Chondrocyte (in vitro differentiated cells): ENCODE results near the gene TYSND1. TPM values are rescaled to one million over a fixed set of nuclear protein-coding genes. Genes with fewer than 3 reads are reported as not detected.
A peak's percentile ranks its signal among the peaks of the same experiment; 100 is the strongest.

ENCODE experiments used
- DNase-seq: peaks from one replicate; pipeline ENCODE4 v3.0.0; 2021; ENCODE audit warnings: mixed read lengths, low spot score
- H3K27ac Mint-ChIP-seq: one replicate; pipeline ENCODE4 v1.8.0; 2021; ENCODE audit warnings: mild to moderate bottlenecking, moderate library complexity, mixed read lengths; ENCODE audit not compliant: unreplicated experiment
- H3K27me3 Mint-ChIP-seq: 2 replicates; pipeline ENCODE4 v1.8.0; 2021; ENCODE audit warnings: low read depth, mixed read lengths
- H3K36me3 Mint-ChIP-seq: 2 replicates; pipeline ENCODE4 v1.8.0; 2021; ENCODE audit warnings: low read depth, mixed read lengths
- H3K4me1 Mint-ChIP-seq: 2 replicates; pipeline ENCODE4 v1.8.0; 2021; ENCODE audit warnings: low read depth, mild to moderate bottlenecking, mixed read lengths
- H3K4me3 Mint-ChIP-seq: one replicate; pipeline ENCODE4 v1.8.0; 2021; ENCODE audit warnings: mild to moderate bottlenecking, moderate library complexity, mixed read lengths; ENCODE audit not compliant: unreplicated experiment
- H3K9me3 Mint-ChIP-seq: 2 replicates; pipeline ENCODE4 v1.8.0; 2021; ENCODE audit warnings: low read depth, mixed read lengths
- total RNA-seq: library from RNA; stranded (reverse); gene quantifications from 3 replicates; pipeline ENCODE4 v1.2.1, GENCODE V29; 2021
- TF ChIP-seq, protein P1 (sequence below): fragments of 200-600 bp; sonication (generic); IDR thresholded peaks from 2 replicates; pipeline ENCODE4 v1.5.0; 2021; ENCODE audit warnings: antibody characterized with exemption, mild to moderate bottlenecking, moderate library complexity

TYSND1 gene
- total RNA-seq, 1 donor from 2014 or later, result 9.4 TPM

GRCh38 chr10:70137927-70138883, 8.3 kb downstream of the TYSND1 start:
- H3K36me3 Mint-ChIP-seq, result peaks cover 9% of the 10 kb centered on the region
- DNase-seq, result no peak
- H3K4me1 Mint-ChIP-seq, result peaks cover 2% of the 10 kb centered on the region
- H3K27me3 Mint-ChIP-seq, result no peaks in the 10 kb centered on the region
- H3K4me3 Mint-ChIP-seq, result no peak overlapping the region
- no peaks in the 10 kb centered on the region for H3K9me3 Mint-ChIP-seq
- no peak overlapping the region for H3K27ac Mint-ChIP-seq
- TF ChIP-seq, protein P1, sequence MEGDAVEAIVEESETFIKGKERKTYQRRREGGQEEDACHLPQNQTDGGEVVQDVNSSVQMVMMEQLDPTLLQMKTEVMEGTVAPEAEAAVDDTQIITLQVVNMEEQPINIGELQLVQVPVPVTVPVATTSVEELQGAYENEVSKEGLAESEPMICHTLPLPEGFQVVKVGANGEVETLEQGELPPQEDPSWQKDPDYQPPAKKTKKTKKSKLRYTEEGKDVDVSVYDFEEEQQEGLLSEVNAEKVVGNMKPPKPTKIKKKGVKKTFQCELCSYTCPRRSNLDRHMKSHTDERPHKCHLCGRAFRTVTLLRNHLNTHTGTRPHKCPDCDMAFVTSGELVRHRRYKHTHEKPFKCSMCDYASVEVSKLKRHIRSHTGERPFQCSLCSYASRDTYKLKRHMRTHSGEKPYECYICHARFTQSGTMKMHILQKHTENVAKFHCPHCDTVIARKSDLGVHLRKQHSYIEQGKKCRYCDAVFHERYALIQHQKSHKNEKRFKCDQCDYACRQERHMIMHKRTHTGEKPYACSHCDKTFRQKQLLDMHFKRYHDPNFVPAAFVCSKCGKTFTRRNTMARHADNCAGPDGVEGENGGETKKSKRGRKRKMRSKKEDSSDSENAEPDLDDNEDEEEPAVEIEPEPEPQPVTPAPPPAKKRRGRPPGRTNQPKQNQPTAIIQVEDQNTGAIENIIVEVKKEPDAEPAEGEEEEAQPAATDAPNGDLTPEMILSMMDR, result no peak

DNA sequence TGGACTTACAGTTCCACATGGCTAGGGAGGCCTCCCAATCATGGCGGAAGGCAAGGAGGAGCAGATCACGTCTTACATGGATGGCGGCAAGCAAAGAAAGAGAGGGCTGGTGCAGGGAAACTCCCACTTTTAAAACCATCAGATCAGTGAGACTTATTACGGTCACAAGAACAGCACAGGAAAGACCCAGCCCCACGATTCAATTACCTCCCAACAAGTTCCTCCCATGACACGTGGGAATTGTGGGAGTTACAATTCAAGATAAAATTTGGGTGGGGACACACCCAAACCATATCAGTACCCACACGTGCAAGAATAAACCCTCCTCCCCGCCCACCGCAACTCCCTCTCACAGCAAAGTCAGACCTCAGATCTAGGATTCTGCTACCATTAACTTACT, 9.4 kb downstream of the TYSND1 start:
- DNase-seq, result no peak
- no peak overlapping the region for H3K27ac Mint-ChIP-seq

DNA sequence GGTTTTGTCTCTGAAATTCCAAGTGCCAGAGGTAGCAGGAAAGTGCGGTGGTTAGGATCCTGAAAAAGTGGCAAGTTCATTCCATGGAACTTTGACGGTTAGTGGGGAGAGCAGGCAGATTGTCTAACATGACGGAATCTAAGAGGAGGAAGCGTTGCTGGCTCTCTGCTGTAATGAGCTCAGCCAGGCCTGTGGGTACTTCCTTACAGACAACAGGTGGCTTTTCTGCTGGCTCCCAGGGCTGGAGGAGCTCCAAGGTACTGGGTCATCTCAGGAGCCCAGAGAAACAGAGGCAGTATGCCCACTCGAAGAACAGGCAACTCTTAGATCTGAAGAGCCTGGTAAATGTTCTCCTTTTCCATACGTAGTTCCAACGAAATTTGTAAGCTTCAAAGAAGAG, 10.8 kb downstream of the TYSND1 start:
- H3K27ac Mint-ChIP-seq, result no peak overlapping the region
- TF ChIP-seq, protein P1, result no peak
- DNase-seq, result no peak
- H3K4me3 Mint-ChIP-seq, result no peak overlapping the region
- H3K9me3 Mint-ChIP-seq, result no peaks in the 10 kb centered on the region
- H3K36me3 Mint-ChIP-seq, result peaks cover 9% of the 10 kb centered on the region
- peaks cover 24% of the 10 kb centered on the region for H3K4me1 Mint-ChIP-seq
- no peaks in the 10 kb centered on the region for H3K27me3 Mint-ChIP-seq

More for the DNA sequence above, 9.4 kb downstream of the TYSND1 start:
- Mint-ChIP-seq H3K36me3 (peaks cover 9% of the 10 kb centered on the region), H3K4me3 (no peak overlapping the region), H3K27me3 (no peaks in the 10 kb centered on the region), H3K4me1 (peaks cover 10% of the 10 kb centered on the region), H3K9me3 (no peaks in the 10 kb centered on the region)
- TF ChIP-seq, protein P1, result no peak

DNA sequence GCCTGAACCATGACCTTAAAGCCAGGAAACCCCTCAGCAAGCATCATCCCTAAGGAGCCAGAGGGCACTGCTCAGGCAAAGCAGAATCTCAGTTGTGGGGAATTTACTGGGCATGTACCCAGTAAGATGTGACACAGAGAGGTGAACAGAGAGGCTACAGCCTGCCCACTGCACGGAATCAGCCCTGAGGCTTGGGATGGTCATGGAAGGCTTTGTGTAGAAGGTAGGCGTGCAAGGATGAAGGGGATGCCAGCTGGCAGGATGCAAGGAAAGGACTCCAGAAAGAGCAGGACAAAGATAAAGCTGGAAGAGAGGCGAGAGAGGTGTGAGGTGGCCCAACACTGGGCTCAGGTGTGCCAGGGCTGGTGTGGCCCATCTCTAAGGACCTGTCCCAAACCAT, 11.5 kb downstream of the TYSND1 start:
- H3K9me3 Mint-ChIP-seq, result no peaks in the 10 kb centered on the region
- H3K27ac Mint-ChIP-seq, result no peak overlapping the region
- H3K4me3 Mint-ChIP-seq, result no peak overlapping the region
- H3K4me1 Mint-ChIP-seq, result peaks cover 30% of the 10 kb centered on the region
- TF ChIP-seq, protein P1, result no peak
- DNase-seq, result no peak
- H3K27me3 Mint-ChIP-seq, result no peaks in the 10 kb centered on the region
- H3K36me3 Mint-ChIP-seq, result peaks cover 9% of the 10 kb centered on the region

DNA sequence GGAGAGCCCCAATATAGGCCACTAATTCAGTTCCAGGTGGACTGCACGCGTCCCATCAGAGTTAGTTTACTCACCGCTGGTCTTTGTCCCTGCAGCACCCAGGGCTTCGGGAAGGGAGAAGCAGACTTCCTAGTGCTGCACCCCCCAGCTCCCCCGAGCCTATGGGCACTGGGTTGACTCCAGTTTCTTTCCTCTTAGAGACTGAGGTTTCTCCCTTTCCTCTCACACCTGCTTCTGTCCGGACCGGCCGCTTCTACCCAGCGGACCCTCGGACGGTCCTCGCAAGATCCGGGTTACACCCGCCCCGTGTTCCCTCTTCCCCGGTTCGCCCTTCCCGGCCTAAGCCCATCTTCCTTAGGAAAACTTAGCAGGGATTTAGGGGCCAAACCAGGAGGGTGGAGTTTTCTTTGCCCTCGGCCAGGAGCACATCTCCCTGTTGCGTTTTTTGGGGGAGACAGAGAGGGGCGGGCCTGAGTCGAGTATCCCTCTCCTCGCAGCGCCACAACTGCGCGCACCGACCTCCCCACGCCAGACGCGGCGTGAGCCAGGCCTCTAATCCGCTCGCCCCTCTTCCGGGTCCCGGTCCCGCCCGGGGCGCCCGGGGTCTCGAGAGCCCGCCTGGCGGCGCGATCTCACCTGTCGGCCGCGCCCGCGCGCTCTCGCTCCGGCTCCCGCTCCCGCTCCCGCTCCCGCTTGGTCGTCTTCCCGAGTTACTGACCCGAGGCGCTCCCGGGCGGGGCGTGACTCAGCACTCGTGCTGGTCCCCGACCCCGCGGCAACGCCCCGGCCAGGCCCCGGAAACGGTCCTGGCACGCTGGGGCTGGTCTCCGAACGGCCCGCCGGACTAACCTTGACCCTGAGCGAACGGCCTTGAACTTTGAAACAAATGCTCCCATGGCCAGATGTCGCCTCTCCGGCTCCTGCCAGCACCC, 14.1 kb downstream of the TYSND1 start, which contains the start of gene AIFM2:
Gene AIFM2, minus strand, starts transcription at position 728 of the 932 bp plus-strand sequence. CDS start 8,741 bp downstream, outside the sequence.
- Mint-ChIP-seq H3K36me3 (peaks cover 5% of the 10 kb centered on the region), H3K27ac (peak within 1 kb of the TSS; percentile 97), H3K4me3 (peak within 1 kb of the TSS; percentile 84), H3K4me1 (peaks cover 30% of the 10 kb centered on the region), H3K9me3 (no peaks in the 10 kb centered on the region), H3K27me3 (no peaks in the 10 kb centered on the region)
- TF ChIP-seq, protein P1, result peak; percentile 31
- DNase-seq, result no peak
